ENCODE results near the gene PRAMEF12. TPM values are rescaled to one million over a fixed set of nuclear protein-coding genes. Genes with fewer than 3 reads are reported as not detected.
"Not testable (repeated sequence)": the region's sequence is repeated elsewhere in the genome, so short reads cannot be mapped to it uniquely, and the experiment has no call there.

PRAMEF12 gene
- not detected for total RNA-seq
- polyA plus RNA-seq, result not detected

DNA sequence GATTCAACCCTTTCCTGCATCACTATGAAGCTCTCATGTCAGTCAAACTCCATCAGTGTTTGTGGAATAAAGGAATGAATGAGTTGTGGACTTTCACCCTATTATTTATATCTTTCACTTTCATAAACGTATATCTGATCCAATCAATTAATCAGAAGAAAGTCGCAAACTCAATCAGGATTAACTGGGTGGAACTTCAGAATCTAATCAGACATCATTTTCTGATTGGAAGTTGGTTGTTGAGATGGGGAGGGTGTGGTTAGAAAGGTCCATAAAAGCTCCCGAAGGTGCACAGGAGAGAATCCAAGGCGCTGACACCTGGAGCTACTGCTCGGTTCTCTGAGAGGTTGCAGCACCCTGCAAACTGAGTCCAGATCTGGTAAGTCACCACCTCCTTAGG is at the start of gene PRAMEF12:
Gene PRAMEF12, plus strand, starts transcription at position 301 of the 400 bp plus-strand sequence. CDS start 1,130 bp downstream, outside the sequence.
- Histone ChIP-seq H3K27me3 (ENCODE audit: control insufficient read depth, insufficient read depth, low read length) (peaks cover 3% of the 10 kb centered on the region), H3K9me3 (ENCODE audit: control insufficient read depth in 2 of 2, low read length in 2 of 2) (no peaks in the 10 kb centered on the region), H3K27ac (ENCODE audit: insufficient read depth, low read length, poor library complexity, severe bottlenecking) (no peak within 1 kb of the TSS), H3K36me3 (ENCODE audit: control insufficient read depth, insufficient read depth, low read length) (no peaks in the 10 kb centered on the region), H3K4me3 (ENCODE audit: low read depth, low read length) (no peak within 1 kb of the TSS), H3K4me1 (ENCODE audit: control insufficient read depth, insufficient read depth, low read length, poor library complexity, severe bottlenecking) (no peaks in the 10 kb centered on the region)
- Mint-ChIP-seq H3K4me3 (no peak within 1 kb of the TSS), H3K4me1 (no peaks in the 10 kb centered on the region), H3K36me3 (no peaks in the 10 kb centered on the region), H3K27ac (no peak within 1 kb of the TSS), H3K27me3 (peaks cover 13% of the 10 kb centered on the region), H3K9me3 (peaks cover 0 to 1% (median 0%) of the 10 kb centered on the region in 7 donors)
- DNase-seq (no peak), ATAC-seq (ENCODE audit: low read depth in 2 of 2) (no peak)

DNA sequence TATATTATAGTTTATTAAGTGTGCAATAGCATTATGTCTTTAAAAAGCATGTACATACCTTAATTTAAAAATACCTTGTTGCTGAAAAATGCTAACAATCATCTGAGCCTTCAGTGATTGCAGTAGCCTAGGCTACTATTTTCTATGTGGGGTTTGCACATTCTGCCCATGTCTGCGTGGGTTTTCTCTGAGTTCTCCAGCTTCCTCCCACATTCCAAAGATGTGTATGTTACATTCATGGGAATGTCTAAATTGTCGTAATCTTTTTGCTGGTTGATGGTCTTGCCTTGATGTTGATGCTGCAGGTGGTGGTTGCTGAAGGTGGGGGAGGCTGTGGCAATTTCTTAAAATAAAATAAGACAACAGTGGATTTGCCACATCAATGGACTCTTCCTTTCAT is 45.1 kb upstream of the PRAMEF12 start:
- ATAC-seq (ENCODE audit: low read depth in 2 of 2), result no peak
- H3K9me3 Mint-ChIP-seq, result peaks cover 0 to 18% (median 10%) of the 10 kb centered on the region in 7 donors
- H3K4me3 ChIP-seq (ENCODE audit: low read depth, low read length), result no peak overlapping the region
- H3K4me3 Mint-ChIP-seq, result no peak overlapping the region
- no peaks in the 10 kb centered on the region for H3K36me3 ChIP-seq (ENCODE audit: control insufficient read depth, insufficient read depth, low read length)
- H3K27ac Mint-ChIP-seq, result no peak overlapping the region
- no peak overlapping the region for H3K27ac ChIP-seq (ENCODE audit: insufficient read depth, low read length, poor library complexity, severe bottlenecking)
- peaks cover 0 to 6% of the 10 kb centered on the region in 2 experiments for H3K9me3 ChIP-seq (ENCODE audit: control insufficient read depth in 2 of 2, low read length in 2 of 2)
- H3K4me1 ChIP-seq (ENCODE audit: control insufficient read depth, insufficient read depth, low read length, poor library complexity, severe bottlenecking), result no peaks in the 10 kb centered on the region
- no peaks in the 10 kb centered on the region for H3K4me1 Mint-ChIP-seq
- peaks cover 12% of the 10 kb centered on the region for H3K27me3 Mint-ChIP-seq
- no peak for DNase-seq
- H3K27me3 ChIP-seq (ENCODE audit: control insufficient read depth, insufficient read depth, low read length), result peaks cover 5% of the 10 kb centered on the region
- no peaks in the 10 kb centered on the region for H3K36me3 Mint-ChIP-seq

DNA sequence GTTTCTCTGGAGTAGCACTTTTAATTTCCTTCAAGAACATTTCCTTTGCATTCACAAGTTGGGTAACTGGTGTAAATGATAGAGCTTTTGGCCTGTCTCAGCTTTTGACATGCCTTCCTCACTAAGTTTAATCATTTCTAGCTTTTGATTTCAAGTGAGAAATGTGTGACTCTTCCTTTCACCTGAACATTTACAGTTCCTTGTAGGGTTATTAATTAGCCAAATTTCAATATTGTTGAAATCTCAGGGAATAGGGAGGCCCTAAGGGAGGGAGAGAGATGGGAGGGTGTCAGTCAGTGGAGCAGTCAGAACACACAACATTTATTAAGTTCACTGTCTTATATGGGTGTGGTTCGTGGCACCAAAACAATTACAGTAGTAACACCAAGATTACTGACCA is 43.4 kb upstream of the PRAMEF12 start:
- H3K27me3 ChIP-seq (ENCODE audit: control insufficient read depth, insufficient read depth, low read length), result peaks cover 8% of the 10 kb centered on the region
- H3K36me3 ChIP-seq (ENCODE audit: control insufficient read depth, insufficient read depth, low read length), result no peaks in the 10 kb centered on the region
- Mint-ChIP-seq H3K4me1 (no peaks in the 10 kb centered on the region), H3K36me3 (no peaks in the 10 kb centered on the region), H3K27ac (no peak overlapping the region), H3K27me3 (peaks cover 22% of the 10 kb centered on the region), H3K9me3 (peaks cover 0 to 21% (median 12%) of the 10 kb centered on the region in 7 donors), H3K4me3 (no peak overlapping the region)
- no peaks in the 10 kb centered on the region for H3K4me1 ChIP-seq (ENCODE audit: control insufficient read depth, insufficient read depth, low read length, poor library complexity, severe bottlenecking)
- H3K27ac ChIP-seq (ENCODE audit: insufficient read depth, low read length, poor library complexity, severe bottlenecking), result no peak overlapping the region
- H3K4me3 ChIP-seq (ENCODE audit: low read depth, low read length), result no peak overlapping the region
- ATAC-seq (ENCODE audit: low read depth in 2 of 2) (no peak), DNase-seq (no peak)
- H3K9me3 ChIP-seq (ENCODE audit: control insufficient read depth in 2 of 2, low read length in 2 of 2), result peaks cover 0 to 6% of the 10 kb centered on the region in 2 experiments

DNA sequence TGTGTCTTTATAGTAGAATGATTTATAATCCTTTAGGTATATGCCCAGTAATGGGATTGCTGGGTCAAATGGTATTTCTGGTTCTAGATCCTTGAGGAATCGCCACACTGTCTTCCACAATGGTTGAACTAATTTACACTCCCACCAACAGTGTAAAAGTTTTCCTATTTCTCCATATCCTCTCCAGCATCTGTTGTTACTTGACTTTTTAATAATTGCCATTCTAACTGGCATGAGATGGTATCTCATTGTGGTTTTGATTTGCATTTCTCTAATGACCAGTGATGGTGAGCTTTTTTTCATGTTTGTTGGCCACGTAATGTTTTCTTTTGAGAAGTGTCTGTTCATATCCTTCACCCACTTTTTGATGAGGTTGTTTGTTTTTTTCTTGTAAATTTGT is 42.5 kb upstream of the PRAMEF12 start:
- not testable (repeated sequence) for H3K36me3 Mint-ChIP-seq; H3K36me3 ChIP-seq (ENCODE audit: control insufficient read depth, insufficient read depth, low read length); DNase-seq; H3K4me1 Mint-ChIP-seq; H3K27ac ChIP-seq (ENCODE audit: insufficient read depth, low read length, poor library complexity, severe bottlenecking); H3K27ac Mint-ChIP-seq; H3K4me3 Mint-ChIP-seq; H3K4me3 ChIP-seq (ENCODE audit: low read depth, low read length); H3K4me1 ChIP-seq (ENCODE audit: control insufficient read depth, insufficient read depth, low read length, poor library complexity, severe bottlenecking); ATAC-seq (ENCODE audit: low read depth in 2 of 2)
- Mint-ChIP-seq H3K27me3 (peaks cover 27% of the 10 kb centered on the region), H3K9me3 (peaks cover 0 to 25% (median 12%) of the 10 kb centered on the region in 7 donors)
- peaks cover 15% of the 10 kb centered on the region for H3K27me3 ChIP-seq (ENCODE audit: control insufficient read depth, insufficient read depth, low read length)
- H3K9me3 ChIP-seq (ENCODE audit: control insufficient read depth in 2 of 2, low read length in 2 of 2), result peaks cover 0 to 11% of the 10 kb centered on the region in 2 experiments

DNA sequence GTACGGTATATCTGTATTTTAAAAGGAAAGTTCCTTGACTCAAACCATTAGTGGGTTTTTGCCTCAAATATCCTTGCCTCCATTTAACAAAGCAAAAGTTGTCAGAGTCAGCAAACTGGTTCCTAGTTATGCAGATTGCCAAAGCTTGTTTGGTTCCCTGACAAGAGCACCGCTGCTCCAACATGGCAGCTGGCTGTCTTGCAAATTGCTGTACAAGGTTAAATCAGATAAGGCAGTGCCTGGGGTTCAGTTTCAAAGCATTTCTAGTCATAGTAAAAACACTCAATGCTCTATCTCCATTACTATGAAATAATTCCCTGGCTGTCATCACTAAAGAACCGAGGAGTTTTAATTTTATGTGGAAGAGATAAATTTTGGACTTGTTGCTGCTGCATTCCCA is 38.9 kb upstream of the PRAMEF12 start:
- DNase-seq, result no peak
- H3K4me1 Mint-ChIP-seq, result no peaks in the 10 kb centered on the region
- no peak overlapping the region for H3K4me3 ChIP-seq (ENCODE audit: low read depth, low read length)
- H3K9me3 Mint-ChIP-seq, result peaks cover 0 to 35% (median 14%) of the 10 kb centered on the region in 7 donors
- H3K27ac ChIP-seq (ENCODE audit: insufficient read depth, low read length, poor library complexity, severe bottlenecking), result no peak overlapping the region
- no peaks in the 10 kb centered on the region for H3K36me3 Mint-ChIP-seq
- no peak for ATAC-seq (ENCODE audit: low read depth in 2 of 2)
- no peaks in the 10 kb centered on the region for H3K4me1 ChIP-seq (ENCODE audit: control insufficient read depth, insufficient read depth, low read length, poor library complexity, severe bottlenecking)
- H3K27ac Mint-ChIP-seq, result no peak overlapping the region
- no peak overlapping the region for H3K4me3 Mint-ChIP-seq
- H3K9me3 ChIP-seq (ENCODE audit: control insufficient read depth in 2 of 2, low read length in 2 of 2), result peaks cover 5 to 10% of the 10 kb centered on the region in 2 experiments
- peaks cover 12% of the 10 kb centered on the region for H3K27me3 ChIP-seq (ENCODE audit: control insufficient read depth, insufficient read depth, low read length)
- no peaks in the 10 kb centered on the region for H3K36me3 ChIP-seq (ENCODE audit: control insufficient read depth, insufficient read depth, low read length)
- H3K27me3 Mint-ChIP-seq, result peaks cover 44% of the 10 kb centered on the region

DNA sequence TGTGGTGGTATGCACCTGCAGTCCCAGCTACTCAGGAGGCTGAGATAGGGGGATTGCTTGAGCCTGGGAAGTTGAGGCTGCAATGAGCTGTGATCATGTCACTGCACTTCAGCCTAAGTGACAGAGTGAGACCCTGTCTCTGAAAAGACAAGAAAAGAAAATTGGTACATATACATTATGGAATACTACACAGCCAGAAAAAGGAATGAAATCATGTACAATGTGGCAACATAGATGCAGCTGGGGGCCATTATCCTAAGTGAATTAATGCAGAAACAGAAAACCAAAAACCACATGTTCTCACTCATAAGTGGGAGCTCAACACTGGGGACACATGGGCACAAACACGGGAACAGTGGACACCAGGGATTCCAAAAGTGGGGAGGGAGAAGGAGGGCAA is 34.6 kb upstream of the PRAMEF12 start:
- no peak overlapping the region for H3K27ac ChIP-seq (ENCODE audit: insufficient read depth, low read length, poor library complexity, severe bottlenecking)
- no peak for ATAC-seq (ENCODE audit: low read depth in 2 of 2)
- no peak overlapping the region for H3K4me3 ChIP-seq (ENCODE audit: low read depth, low read length)
- Mint-ChIP-seq H3K4me3 (no peak overlapping the region), H3K4me1 (no peaks in the 10 kb centered on the region), H3K27me3 (peaks cover 49% of the 10 kb centered on the region), H3K27ac (no peak overlapping the region), H3K36me3 (no peaks in the 10 kb centered on the region), H3K9me3 (peaks cover 0 to 15% (median 9%) of the 10 kb centered on the region in 7 donors)
- peaks cover 5 to 10% of the 10 kb centered on the region in 2 experiments for H3K9me3 ChIP-seq (ENCODE audit: control insufficient read depth in 2 of 2, low read length in 2 of 2)
- H3K36me3 ChIP-seq (ENCODE audit: control insufficient read depth, insufficient read depth, low read length), result no peaks in the 10 kb centered on the region
- no peak for DNase-seq
- no peaks in the 10 kb centered on the region for H3K4me1 ChIP-seq (ENCODE audit: control insufficient read depth, insufficient read depth, low read length, poor library complexity, severe bottlenecking)
- H3K27me3 ChIP-seq (ENCODE audit: control insufficient read depth, insufficient read depth, low read length), result peaks cover 17% of the 10 kb centered on the region

DNA sequence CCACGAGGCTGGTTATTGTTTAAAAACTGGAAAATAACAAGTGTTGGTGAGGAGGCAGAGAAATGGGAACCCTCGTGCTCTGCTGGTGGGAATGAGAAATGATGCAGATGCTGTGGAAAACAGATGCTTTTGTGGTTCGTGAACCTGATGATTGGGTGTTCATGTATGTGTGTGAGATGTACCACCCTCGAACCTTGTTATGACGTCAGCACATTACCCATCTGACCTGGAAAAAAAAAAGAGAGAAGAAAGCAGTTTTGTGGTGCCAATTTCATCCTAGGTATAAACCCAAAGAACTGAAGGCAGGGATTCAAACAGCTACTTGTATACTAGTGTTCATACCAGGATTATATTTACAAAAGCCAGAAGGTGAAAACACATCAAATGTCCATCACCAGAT is 33.9 kb upstream of the PRAMEF12 start:
- no peaks in the 10 kb centered on the region for H3K36me3 ChIP-seq (ENCODE audit: control insufficient read depth, insufficient read depth, low read length)
- no peak overlapping the region for H3K27ac Mint-ChIP-seq
- no peaks in the 10 kb centered on the region for H3K36me3 Mint-ChIP-seq
- no peak overlapping the region for H3K4me3 ChIP-seq (ENCODE audit: low read depth, low read length)
- no peak overlapping the region for H3K4me3 Mint-ChIP-seq
- no peaks in the 10 kb centered on the region for H3K4me1 Mint-ChIP-seq
- no peaks in the 10 kb centered on the region for H3K4me1 ChIP-seq (ENCODE audit: control insufficient read depth, insufficient read depth, low read length, poor library complexity, severe bottlenecking)
- H3K27me3 Mint-ChIP-seq, result peaks cover 51% of the 10 kb centered on the region
- no peak overlapping the region for H3K27ac ChIP-seq (ENCODE audit: insufficient read depth, low read length, poor library complexity, severe bottlenecking)
- H3K27me3 ChIP-seq (ENCODE audit: control insufficient read depth, insufficient read depth, low read length), result peaks cover 17% of the 10 kb centered on the region
- ATAC-seq (ENCODE audit: low read depth in 2 of 2) (no peak), DNase-seq (no peak)
- peaks cover 5 to 10% of the 10 kb centered on the region in 2 experiments for H3K9me3 ChIP-seq (ENCODE audit: control insufficient read depth in 2 of 2, low read length in 2 of 2)
- H3K9me3 Mint-ChIP-seq, result peaks cover 0 to 15% (median 9%) of the 10 kb centered on the region in 7 donors

DNA sequence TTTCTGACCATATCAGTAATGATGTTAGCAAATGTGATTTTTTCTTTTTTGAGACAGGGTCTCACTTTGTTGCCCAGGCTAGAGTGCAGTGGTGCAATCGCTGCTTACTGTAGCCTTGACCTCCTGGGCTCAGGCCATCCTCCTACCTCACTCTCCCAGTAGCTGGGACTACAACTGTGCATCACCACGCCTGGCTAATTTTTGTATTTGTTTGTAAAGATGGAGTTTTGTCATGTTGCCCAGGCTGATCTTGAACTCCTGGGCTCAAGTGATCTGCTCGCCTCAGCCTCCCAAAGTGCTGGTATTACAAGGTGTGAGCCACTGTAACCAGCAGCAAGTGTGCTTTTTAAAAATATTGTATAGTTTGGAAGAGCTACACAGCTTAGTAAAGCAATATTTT is 31.6 kb upstream of the PRAMEF12 start:
- H3K36me3 Mint-ChIP-seq, result no peaks in the 10 kb centered on the region
- DNase-seq (no peak), ATAC-seq (ENCODE audit: low read depth in 2 of 2) (no peak)

More for the DNA sequence above, 31.6 kb upstream of the PRAMEF12 start:
- peaks cover 40% of the 10 kb centered on the region for H3K27me3 Mint-ChIP-seq
- Histone ChIP-seq H3K27ac (ENCODE audit: insufficient read depth, low read length, poor library complexity, severe bottlenecking) (no peak overlapping the region), H3K36me3 (ENCODE audit: control insufficient read depth, insufficient read depth, low read length) (no peaks in the 10 kb centered on the region), H3K9me3 (ENCODE audit: control insufficient read depth in 2 of 2, low read length in 2 of 2) (peaks cover 0 to under 1% of the 10 kb centered on the region in 2 experiments), H3K4me3 (ENCODE audit: low read depth, low read length) (no peak overlapping the region), H3K27me3 (ENCODE audit: control insufficient read depth, insufficient read depth, low read length) (peaks cover 6% of the 10 kb centered on the region), H3K4me1 (ENCODE audit: control insufficient read depth, insufficient read depth, low read length, poor library complexity, severe bottlenecking) (no peaks in the 10 kb centered on the region)
- H3K27ac Mint-ChIP-seq, result no peak overlapping the region
- peaks cover 0 to 10% (median 4%) of the 10 kb centered on the region in 7 donors for H3K9me3 Mint-ChIP-seq
- no peaks in the 10 kb centered on the region for H3K4me1 Mint-ChIP-seq
- H3K4me3 Mint-ChIP-seq, result no peak overlapping the region

All from CD4-positive, CD25-positive, alpha-beta regulatory T cell (primary cell).